Measurements from ENCODE around the gene TAP2.

GRCh38 chr6:32851025-32851424, 12.5 kb upstream of the TAP2 start:
- TF ChIP-seq TEAD4 (IDR thresholded peaks at IDR 0.05) = no peak
- TF ChIP-seq CEBPB (IDR thresholded peaks at IDR 0.05) = no peak
- TF ChIP-seq, protein P1, sequence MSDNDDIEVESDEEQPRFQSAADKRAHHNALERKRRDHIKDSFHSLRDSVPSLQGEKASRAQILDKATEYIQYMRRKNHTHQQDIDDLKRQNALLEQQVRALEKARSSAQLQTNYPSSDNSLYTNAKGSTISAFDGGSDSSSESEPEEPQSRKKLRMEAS (IDR thresholded peaks at IDR 0.05) = no peak
- no peak for TF ChIP-seq EP300 (IDR thresholded peaks at IDR 0.05; ENCODE audit: borderline replicate concordance)
- TF ChIP-seq YY1 (IDR thresholded peaks at IDR 0.05; ENCODE audit: low read depth) = no peak
